NCI-H2227 (cell line): ENCODE measurements around the gene KIF26B.
"Not testable (repeated sequence)": the region's sequence is repeated elsewhere in the genome, so short reads cannot be mapped to it uniquely, and the experiment has no call there.

ENCODE experiments used
- DNase-seq: peaks from one replicate; lab custom pipeline; 2025; ENCODE audit not compliant: unreplicated experiment; lab: John Stamatoyannopoulos, UW

KIF26B gene

DNA sequence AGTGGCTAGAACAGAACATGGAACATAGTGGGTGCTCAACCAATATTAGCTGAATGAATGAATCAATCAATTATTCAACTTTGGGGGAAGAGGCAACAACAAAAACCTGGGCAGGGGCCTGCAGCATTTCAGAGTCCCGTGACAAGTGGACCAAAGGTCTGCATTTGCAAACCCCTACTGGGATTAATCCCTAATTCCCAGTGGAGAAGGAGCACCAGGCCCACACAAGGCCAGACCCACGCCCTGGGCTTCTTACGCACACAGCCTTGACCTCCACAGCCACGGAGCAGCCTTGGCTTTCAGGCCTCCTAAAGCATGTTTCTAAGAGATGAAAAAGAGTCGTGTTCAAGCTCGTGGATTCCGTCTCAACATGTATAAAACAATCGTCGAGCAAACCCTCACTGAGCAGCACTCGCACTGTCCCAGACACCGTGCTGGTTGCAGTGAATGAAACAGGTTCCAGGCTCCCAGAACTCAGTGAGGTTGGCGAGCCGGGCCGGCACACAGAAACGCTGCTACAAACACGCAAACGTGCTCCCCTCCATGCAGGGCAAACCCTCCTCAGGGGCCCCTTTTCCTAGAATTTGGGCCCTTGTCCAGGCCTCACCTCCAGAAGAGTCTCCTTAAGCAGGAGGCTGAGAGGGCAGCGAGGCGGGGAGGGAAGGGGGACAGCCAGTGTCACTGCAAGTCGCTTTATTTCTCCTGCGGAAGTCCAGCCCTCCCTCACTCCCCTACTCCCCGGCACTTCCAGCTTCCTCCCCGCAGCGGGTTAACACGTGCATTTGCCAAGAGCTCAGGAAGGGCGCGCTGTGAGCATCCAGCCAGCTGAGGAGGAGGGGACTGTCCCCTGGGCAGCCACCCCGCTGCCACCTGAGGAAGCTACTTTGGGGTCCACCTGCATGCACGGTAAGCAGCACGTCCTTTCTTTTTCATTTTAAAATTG, 556.4 kb downstream of the KIF26B start:
- DNase-seq: no peak

DNA sequence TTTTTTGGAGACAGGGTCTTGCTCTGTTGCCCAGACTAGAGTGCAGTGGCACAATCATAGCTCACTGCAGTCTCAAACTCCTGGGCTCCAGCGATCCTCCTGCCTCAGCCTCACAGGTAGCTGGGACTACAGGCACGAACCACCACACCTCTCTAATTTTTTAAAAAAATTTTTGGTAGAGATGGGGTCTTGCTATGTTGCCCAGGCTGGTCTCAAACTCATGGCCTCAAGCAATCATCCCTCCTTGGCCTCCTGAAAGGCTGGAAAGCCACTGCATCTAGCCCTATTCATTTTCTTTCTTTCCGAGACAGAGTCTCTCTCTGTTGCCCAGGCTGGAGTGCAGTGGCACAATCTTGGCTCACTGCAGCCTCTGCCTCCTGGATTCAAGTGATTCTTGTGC, 559.2 kb downstream of the KIF26B start:
- DNase-seq: not testable (repeated sequence)

DNA sequence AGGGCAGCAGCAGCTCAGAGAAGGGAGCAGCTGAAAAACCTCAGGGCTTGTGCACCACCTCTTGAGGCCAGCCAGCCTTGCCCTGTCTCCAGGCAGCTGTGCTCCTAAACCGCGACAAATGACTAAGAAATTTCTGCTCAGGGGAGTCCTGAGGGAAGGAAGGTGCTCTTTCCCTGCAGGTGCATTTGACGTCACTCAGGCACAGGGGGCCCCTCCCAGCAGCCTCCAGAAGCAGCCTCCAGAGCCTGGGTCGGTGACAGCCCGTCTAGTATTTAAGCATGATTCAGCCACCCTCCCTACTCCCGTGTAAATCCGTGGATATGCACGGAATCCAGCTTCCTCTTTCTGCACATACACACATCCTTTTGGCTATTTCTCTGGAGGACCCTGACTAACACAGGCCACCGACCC, 560.5 kb downstream of the KIF26B start:
- DNase-seq: no peak

DNA sequence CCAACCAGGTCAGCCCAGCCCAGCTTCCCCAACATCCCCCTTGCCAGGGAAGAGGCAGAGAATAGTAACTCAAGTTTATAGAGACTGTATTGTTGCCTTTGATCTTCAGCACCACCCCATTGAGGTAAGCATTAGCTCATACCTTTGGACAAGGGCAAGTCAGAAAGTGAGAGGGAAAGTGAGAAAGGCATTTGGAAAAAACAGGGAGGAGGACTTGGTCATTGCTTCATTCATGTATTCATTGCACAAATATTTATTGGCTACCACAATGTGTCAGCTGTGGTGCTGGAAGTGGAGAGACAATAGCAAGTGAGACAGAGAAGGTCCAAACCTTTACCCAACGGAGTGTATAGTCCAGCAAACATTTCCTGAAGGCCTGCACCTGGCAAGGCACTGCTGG, 561.2 kb downstream of the KIF26B start:
- no peak for DNase-seq

DNA sequence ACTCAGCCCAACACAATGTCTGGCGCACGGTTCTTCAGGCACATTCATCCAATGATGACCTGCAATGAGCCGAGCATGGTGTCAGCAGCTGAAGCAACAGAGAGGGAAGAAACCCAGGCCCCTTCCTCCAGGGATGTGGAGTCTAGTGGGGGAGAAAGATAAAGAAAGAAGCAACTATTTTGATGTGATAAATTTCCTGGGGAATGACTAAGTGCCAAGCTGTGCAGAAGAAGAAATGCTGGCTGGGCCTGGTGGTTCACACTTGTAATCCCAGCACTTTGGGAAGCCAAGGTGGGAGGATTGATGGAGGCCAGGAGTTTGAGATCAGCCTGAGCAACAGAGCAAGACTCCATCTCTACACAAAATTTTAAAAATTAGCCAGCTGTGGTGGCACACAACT, 561.8 kb downstream of the KIF26B start:
- DNase-seq: no peak

DNA sequence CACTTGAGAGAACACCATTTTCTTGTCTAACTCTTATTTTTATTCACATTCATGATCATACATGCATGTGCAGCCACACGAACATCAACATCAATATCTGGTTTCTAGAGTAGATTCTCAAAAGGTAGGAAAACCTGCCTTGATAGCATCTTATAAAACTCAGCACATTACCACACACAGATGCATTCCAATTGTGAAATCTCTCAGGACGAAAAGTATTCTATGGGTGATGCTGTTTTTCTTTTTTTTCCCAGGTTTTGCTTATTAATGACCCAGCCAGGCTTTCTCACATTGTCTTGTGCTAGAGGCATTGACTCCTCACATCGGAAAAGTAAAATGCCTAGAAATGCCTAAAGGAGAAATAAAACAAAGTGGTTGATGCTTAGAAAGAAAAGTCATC, 562.8 kb downstream of the KIF26B start:
- no peak for DNase-seq

DNA sequence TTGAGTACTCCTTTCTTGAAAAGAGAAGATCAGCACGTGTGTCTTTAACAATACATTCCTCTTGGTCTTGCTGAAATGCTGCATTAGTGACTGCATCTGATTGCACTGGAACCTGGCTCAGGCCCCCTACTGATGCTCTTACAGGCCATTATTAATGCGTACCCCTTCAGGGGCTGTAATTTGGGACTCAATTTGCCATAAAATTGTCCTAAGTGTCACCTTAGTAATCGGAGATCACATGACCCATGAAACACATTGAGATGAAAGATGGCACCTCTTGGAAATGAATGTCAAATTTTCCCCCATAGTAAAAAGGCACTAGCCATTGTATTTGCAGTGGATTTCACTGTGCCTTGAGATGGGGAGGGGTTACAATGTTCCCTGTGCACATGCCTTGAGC, 563.3 kb downstream of the KIF26B start:
- DNase-seq: peak; percentile 75

DNA sequence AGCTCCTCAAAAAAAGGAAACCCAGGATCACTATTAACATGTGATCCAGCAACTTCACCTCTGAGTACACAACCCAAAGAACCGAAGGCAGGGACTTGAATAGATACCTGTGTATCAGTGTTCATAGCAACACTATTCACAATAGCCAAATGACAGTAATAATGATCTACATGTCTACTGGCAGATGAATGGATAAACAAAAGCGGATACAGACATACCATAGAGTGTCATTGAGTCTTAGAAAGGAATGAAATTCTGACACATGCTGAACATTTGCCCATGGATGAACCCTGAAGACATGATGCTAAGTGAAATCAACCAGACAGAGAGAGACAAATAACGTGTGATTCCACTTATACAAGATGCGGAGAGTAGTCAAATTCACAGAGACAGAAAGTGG, 564.2 kb downstream of the KIF26B start:
- no peak for DNase-seq

DNA sequence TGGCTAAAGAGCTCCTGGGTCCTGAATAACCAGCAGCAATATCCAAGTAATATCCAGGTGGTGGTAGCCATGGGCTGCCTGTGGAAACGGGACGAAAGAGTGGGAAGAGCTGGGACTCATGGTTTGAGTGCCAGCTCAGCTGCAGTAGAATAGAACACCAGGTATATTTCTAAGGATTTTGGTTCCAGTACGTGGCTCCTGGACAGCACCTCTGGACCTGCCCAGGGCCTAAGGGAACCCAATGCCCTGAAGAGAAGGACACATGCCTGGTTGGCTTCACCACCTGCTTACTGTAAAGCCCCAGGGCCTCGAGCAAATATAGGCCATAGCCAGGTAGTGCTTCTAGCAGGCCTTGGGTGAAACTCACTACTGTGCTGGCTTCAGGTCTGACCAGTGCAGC, 566.7 kb downstream of the KIF26B start:
- DNase-seq: no peak

DNA sequence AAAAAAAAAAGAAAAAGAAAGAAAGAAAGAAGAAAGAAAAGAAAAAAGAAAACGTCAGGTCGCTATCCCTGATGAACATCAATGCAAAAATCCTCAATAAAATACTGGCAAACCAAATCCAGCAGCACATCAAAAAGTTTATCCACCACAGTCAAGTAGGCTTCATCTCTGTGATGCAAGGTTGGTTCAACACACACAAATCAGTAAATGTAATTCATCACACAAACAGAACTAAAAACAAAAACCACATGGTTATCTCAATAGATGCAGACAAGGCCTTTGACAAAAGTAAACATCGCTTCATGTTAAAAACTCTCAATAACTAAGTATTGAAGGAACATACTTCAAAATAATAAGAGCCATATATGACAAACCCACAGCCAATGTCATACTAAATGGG, 573.2 kb downstream of the KIF26B start:
- DNase-seq: not testable (repeated sequence)

DNA sequence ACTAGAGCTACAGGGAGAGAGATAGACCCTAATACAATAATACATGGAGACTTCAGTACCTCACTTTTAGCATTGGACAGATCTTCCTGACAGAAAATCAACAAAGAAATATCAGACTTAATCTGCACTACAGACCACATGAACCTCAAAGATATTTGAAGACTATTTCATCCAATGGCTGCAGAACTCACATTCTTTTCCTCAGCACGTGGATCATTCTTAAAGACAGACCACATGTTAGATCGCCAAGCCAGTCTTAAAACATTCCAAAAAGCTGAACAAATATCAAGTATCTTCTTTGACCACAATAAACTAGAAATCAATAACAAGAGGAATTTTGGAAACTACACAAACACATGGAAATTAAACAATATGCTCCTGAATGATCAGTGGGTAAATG, 576.0 kb downstream of the KIF26B start:
- no peak for DNase-seq

DNA sequence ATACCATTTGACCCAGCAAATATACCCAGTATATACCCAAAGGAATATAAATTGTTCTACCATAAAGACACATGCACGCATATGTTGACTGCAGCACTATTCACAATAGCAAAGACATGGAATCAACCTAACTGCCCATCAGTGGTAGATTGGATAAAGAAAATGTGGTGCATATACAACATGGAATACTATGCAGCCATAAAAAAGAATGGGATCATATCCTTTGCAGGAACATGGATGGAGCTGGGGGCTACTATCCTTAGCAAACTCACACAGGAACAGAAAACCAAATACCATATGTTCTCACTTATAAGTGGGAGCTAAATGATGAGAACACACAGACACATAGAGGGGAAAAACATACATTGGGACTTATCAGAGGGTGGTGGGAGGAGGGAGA, 585.6 kb downstream of the KIF26B start:
- DNase-seq: not testable (repeated sequence)

DNA sequence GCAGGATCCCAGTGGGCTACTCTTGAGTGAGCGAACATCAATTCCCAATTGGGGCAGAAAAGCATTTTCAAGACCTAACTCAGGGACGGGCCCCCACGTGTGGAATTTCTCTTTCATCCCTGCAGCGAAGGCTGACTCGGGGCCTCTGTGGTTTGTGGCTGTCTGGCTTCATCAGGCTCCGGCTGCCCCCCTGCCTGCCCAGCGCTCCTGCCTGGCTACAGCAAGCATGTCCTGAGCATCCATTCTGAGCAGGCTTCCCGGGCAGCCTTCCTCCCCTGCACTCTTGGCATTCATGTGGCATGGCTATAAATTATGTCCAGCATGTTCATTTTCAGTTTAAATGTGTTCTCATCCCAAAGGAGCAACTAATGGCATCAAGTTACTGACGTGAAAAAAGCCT, 588.1 kb downstream of the KIF26B start:
- no peak for DNase-seq

DNA sequence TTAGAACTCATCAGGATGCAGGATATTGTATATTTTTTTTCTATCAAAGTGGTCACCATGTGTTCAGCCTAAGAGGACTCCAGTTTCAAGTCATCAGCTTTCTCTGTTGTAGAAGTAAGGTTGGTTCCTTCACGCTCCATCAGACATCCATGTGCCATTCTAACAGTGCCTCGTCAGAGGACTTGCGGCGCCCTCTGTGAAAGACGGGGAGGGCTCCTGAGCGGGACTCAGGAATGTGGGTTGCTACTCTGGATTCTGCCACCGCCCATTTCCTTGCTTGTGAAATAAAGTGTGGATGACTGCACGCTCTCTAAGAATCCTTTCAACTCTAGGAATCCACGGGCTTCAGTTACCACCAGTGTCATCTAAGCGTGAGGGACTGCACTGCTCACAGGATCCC, 593.5 kb downstream of the KIF26B start:
- DNase-seq: no peak

DNA sequence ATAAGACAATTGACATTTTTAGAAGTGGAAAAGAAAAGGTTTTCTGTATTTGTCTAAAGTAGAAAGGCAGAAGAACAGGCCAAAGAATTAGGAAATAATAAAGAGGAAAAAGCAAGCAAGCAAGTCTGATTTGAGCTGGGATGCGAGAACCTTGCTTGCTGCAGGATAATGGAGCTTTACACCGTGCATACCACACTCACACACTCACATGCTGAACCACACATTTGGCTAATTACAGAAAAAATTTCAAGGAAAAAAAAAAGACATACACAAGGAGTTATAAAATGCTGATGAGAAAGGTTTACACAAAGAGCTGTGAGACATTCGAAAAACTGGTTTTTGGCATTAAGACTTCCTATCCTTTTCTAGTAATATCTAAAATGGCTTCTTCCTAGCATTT, 593.9 kb downstream of the KIF26B start:
- no peak for DNase-seq

DNA sequence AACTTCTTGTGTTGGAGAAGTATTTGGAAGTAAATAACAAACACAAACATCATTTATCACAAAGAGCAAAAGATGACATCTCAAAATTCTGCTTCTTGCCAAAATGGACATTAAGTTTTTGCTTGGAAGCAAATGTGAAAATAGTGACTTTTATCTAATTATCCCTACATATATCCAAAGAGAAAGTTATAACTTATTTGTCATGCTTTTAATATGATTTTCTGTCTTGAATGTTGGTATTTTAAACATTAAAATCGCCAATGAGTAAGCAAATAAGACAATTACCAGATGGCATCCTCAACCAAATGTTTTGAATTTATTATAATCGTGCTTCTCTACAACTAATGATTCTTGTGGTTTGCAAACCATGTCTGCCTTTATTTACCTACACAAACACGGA, 594.3 kb downstream of the KIF26B start:
- no peak for DNase-seq

DNA sequence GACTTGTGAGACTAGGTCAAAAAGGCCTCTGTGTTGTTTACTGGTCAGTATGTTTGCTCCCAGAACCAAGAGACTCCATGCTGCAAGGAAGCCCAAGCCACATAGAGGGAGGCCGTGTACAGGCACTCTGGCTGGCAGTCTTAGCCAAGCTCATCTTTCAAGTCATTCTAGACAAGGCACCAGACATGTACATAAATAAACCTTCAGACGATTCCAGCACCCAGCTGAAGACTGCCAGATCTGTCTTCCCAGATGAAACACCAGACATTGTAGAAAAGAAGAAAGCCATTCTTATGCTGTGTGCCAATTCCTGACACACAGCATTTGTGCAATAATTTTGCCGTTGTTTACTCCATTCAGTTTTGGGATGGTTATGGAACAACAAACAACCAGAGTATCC, 595.5 kb downstream of the KIF26B start:
- DNase-seq: no peak

DNA sequence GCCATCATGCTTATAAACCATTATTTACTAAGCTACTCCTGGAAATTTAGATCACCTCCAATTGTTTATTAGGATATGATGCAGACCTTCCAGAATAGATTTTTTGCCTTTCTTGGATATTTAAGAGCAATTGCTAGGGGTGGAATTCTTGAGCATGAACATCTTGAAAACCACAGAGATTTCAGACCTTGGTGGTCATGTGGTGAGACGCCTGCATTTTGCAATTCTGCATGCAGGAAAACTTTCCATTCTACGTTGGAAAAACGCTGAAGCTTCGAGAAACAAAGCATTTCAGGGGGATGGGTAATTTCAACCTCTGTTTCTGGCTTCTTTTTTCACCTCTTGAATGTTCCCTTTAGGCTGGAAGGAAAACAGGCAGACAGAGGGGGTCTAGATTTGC, 596.3 kb downstream of the KIF26B start:
- DNase-seq: no peak

DNA sequence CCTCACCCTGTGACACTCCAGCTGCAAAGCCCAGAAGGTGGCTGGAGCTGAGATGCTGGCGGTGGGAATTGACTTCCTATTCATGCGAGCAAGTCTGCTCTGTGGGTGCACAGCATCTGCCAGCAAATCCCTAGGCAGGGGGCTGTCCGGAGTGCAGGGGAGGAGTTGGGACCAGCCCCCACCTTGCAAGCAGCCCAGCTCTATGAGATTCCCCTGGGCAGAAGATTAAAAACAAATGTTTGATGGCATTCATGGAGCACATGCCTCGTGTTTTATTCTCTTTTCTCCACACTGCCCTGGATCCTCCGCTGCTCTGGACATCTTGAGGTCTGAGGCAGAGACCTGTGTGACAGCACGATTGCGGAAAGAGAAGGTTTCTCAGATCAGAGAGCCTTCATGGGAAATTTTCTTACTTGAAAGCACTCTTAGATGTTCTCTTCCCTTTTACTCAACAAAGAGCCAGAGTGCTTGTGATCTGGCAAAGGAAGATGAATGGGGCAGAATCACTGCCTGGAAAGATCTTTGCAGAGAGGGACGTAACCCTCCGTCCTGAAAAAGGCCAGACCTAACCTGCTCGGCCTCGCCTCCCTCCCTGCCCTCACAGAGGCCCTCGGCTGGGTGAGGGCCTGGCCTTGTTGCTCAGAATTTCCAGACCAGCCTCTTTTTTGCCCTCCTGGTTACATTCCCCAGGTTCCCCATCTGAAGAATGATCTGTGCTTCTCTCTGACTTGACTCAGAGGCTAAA, 597.1 kb downstream of the KIF26B start:
- DNase-seq: no peak

DNA sequence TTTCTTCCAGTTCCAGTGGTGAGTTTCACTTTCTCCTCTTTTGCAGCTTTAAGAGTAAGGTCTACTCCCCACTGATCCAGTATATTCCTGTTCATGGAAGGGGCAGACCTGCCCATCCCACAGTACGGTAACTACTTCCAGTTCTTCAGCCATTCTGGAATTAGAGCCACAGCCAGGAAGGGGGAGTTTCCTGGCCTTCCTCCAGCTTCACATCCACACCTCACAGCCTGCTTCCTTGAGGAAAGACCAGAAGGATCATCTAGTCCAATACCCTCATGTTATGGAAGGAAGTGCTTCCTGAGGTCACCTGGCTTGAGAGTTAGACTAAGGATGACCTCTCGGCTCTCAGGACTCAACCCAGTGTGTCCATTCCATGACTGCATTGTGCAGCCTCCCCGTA, 597.8 kb downstream of the KIF26B start:
- no peak for DNase-seq

DNA sequence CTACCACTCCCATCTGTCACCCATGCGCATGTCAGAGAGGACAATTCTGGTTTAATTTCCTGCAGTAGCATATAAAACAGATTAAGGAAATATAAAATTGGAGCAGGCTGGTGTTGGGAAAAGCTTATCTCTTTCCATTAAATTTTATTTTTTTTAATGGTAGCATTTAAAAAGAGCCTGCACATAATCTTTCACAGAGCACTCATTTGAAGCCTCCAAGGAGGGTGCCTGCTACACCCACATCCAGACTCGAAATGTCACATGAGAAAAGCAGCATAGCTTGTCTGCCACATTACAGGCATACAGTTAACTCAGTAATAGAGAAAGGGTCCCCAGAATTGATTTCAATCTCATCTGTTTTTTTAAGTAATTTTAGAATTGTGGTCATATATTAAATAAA, 599.0 kb downstream of the KIF26B start:
- no peak for DNase-seq

DNA sequence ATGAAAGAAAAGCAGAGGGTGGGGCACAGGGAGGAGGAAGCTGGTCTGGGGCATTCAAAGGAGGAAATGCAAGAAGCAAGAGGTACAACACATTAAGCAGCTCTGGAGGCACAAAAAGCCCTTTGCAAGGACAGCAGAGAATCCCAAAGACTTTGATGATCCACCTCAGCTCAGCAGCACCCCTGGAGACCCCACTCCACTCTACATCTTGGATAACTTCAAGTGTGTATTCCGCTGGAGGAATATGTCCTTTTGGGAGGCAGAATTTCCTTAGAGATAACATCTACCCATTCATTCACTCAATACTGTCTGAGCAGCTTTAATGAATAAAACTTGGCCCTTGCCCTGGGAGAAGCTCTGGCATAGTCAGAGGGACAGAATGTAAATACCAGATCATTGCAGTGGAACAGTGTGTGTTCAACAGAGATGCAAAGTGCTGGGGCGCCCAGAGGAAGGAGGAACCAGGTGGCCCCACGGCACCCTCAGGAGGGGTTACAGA, 599.7 kb downstream of the KIF26B start:
- no peak for DNase-seq
